Brain microvascular endothelial cell (primary cell): ENCODE data around the gene NDUFAF3.
A peak's percentile ranks its signal among the peaks of the same experiment; 100 is the strongest.

Experiments
- DNase-seq: peaks from one replicate; pipeline ENCODE4 v3.0.0-alpha.2; 2020
- H3K27ac ChIP-seq: fragments of 250-450 bp; sonication (Bioruptor Pico); 2 replicates; pipeline ENCODE4 v1.5.1; 2020; ENCODE audit warnings: mild to moderate bottlenecking, moderate library complexity
- H3K27me3 ChIP-seq: fragments of 250-450 bp; sonication (Bioruptor Pico); replicated peaks from 2 replicates; pipeline ENCODE4 v1.5.1; 2020; ENCODE audit warnings: mild to moderate bottlenecking
- H3K36me3 ChIP-seq: fragments of 250-450 bp; sonication (Bioruptor Pico); replicated peaks from 2 replicates; pipeline ENCODE4 v1.5.1; 2020; ENCODE audit warnings: mild to moderate bottlenecking
- H3K4me3 ChIP-seq: 2 replicates; pipeline ENCODE4 v1.5.1; 2011; ENCODE audit warnings: low read depth, mild to moderate bottlenecking, control low read depth, low read length, moderate library complexity
- CTCF ChIP-seq: IDR thresholded peaks from 2 replicates; pipeline ENCODE4 v1.5.1; 2011; ENCODE audit warnings: low read depth, mild to moderate bottlenecking, moderate library complexity, low read length, control low read depth, inconsistent platforms; ENCODE audit errors: missing control alignments
- in situ Hi-C: cut with HindIII; loops from 2 replicates; pipeline ENCODE4 v1.10.0; 2017; ENCODE audit warnings: low sequenced_read_pairs, low pct_ligation_motif_present

The NDUFAF3 gene

GRCh38 chr3:48997102-48997635 is 24.8 kb upstream of the NDUFAF3 start:
- H3K27me3 ChIP-seq = no peaks in the 10 kb centered on the region
- peak; percentile 14 for TF ChIP-seq CTCF
- peaks cover 2% of the 10 kb centered on the region for H3K36me3 ChIP-seq
- in situ Hi-C loops = no loop called here
- H3K27ac ChIP-seq = no peak overlapping the region
- no peak overlapping the region for H3K4me3 ChIP-seq
- DNase-seq = no peak

- Histone ChIP-seq H3K27me3 (no peaks in the 10 kb centered on the region), H3K4me3 (no peak overlapping the region), H3K27ac (no peak overlapping the region), H3K36me3 (peaks cover 2% of the 10 kb centered on the region)
- no peak for DNase-seq
- no peak for TF ChIP-seq CTCF
- in situ Hi-C loops = no loop called here
These were observed 23.9 kb upstream of the NDUFAF3 start for GRCh38 chr3:48997714-48998637.

DNA sequence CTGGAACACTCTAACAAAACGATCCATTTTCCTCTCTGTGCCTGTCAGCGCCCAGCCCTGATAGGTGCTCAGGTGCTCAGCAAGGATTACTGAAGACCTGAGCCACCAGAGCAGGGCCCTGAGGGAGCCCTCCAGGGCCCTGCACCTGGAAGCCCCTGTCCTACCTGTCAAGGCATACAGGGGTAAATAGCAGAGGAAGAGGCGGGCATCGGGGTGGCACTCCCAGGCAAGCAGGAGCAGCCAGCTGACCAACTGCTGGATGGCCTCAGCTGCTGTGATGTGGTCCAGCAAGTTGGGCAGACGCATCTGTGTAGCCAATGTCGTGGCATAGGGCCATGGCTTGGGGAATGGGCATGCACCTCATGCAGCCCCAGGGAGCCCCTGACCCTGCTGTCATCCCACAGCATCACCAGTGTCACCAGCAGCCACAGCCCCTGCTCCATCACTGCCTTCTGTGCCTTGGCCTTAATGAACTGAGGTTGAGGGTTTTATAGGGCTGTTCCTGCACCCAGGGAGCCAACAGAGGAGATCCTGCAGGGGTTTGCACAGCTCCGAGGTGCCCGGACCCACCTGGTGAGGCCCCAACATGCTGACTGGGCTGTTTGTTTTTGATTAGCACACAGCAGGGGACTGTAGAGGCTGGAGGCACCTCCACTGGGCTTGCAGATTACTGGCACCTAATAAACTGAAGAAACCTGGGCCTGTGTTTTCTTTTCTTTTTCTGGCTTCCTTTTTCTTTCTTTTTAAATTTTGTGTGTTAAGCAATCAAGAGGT is 22.6 kb upstream of the NDUFAF3 start:
- Histone ChIP-seq H3K36me3 (peaks cover 2% of the 10 kb centered on the region), H3K4me3 (no peak overlapping the region), H3K27ac (no peak overlapping the region), H3K27me3 (no peaks in the 10 kb centered on the region)
- in situ Hi-C loops = no loop called here
- TF ChIP-seq CTCF = no peak
- DNase-seq = no peak

GRCh38 chr3:49001155-49001554 is 20.8 kb upstream of the NDUFAF3 start:
- peaks cover 2% of the 10 kb centered on the region for H3K36me3 ChIP-seq
- H3K27me3 ChIP-seq = no peaks in the 10 kb centered on the region
- in situ Hi-C loops = no loop called here
- H3K27ac ChIP-seq = no peak overlapping the region
- no peak for TF ChIP-seq CTCF
- DNase-seq = no peak
- no peak overlapping the region for H3K4me3 ChIP-seq

DNA sequence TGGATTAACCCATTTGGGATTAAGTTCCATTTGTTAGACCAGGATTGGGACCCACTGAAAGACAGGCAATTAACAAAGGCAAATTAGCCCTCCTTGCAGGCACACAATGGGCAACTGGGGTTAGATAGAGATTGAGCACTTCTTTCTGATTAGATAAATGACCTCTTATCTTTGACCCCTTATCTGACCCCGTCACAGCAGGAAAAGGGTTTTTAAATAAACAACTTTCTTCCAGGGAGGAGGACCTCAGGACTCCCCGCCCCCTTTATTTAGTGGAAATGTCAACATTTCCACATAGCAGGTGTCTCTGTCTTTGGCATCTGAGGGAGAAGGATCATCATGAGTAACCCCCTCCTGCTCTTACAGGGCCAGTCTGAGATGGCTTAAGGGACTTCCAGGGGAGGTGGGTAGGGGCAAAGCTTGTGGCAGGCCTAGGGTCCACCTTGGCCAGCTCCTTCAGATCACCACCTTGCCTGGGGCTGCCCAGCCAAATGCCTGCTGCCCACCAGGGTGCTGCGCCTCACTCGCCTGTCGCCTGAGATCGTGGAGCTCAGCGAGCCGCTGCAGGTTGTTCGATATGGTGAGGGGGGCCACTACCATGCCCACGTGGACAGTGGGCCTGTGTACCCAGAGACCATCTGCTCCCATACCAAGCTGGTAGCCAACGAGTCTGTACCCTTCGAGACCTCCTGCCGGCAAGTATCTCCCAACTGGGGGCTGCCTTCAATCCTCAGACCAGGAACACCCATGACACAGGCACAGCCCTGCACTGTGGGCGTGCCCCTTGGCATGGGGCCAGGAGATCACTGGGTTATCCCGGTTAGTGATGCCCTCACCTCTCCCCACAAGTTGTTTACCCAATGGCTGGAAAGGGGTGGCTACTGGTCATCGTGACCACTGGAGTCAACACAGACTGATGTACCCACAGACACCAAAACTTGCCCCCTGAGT is 17.3 kb upstream of the NDUFAF3 start:
- in situ Hi-C loops = no loop called here
- H3K27ac ChIP-seq = no peak overlapping the region
- DNase-seq = no peak
- H3K36me3 ChIP-seq = no peaks in the 10 kb centered on the region
- H3K27me3 ChIP-seq = no peaks in the 10 kb centered on the region
- H3K4me3 ChIP-seq = no peak overlapping the region
- TF ChIP-seq CTCF = no peak
